K562 (cell line): ENCODE results near the gene NDUFS3. TPM values are rescaled to one million over a fixed set of nuclear protein-coding genes. Genes with fewer than 3 reads are reported as not detected.

Experiments
- AFF1 ChIP-seq, 2 experiments: fragments of 450-650 bp; IDR thresholded peaks; 2 replicates each; pipeline ENCODE4 v1.6.1; 2018; ENCODE audit warnings: mild to moderate bottlenecking in 2 of 2, low read depth in 1 of 2; ENCODE audit not compliant: partially characterized antibody in 2 of 2
- ARID1B ChIP-seq: fragments of 450-650 bp; IDR thresholded peaks from 2 replicates; pipeline ENCODE4 v1.6.1; 2016; ENCODE audit warnings: antibody characterized with exemption, mild to moderate bottlenecking, inconsistent platforms
- CBFA2T3 ChIP-seq: fragments of 450-650 bp; IDR thresholded peaks from 2 replicates; pipeline ENCODE4 v1.6.1; 2017
- CREM ChIP-seq: IDR thresholded peaks from 2 replicates; pipeline ENCODE4 v1.6.1; 2014; ENCODE audit warnings: antibody characterized with exemption, low read depth
- GTF3C2 ChIP-seq: IDR thresholded peaks from 3 replicates; pipeline ENCODE4 v1.6.1; 2011; ENCODE audit warnings: borderline replicate concordance, mild to moderate bottlenecking, moderate library complexity; ENCODE audit not compliant: insufficient read length; ENCODE audit errors: extremely low read depth
- HCFC1 ChIP-seq: IDR thresholded peaks from 2 replicates; pipeline ENCODE4 v1.6.1; 2012; ENCODE audit warnings: low read depth, low read length, improper control_type of control experiment
- HIVEP1 ChIP-seq: fragments of 250-450 bp; sonication (Bioruptor Pico); IDR thresholded peaks from 2 replicates; pipeline ENCODE4 v1.4.0; 2020; ENCODE audit warnings: mild to moderate bottlenecking
- KDM1A ChIP-seq, 2 experiments: fragments of 450-650 bp; IDR thresholded peaks; 2 replicates each; pipeline ENCODE4 v1.6.1; 2016; ENCODE audit warnings: mild to moderate bottlenecking in 2 of 2
- MAFG ChIP-seq: fragments of 450-650 bp; conservative IDR thresholded peaks from 2 replicates; pipeline ENCODE4 v1.6.1; 2016; ENCODE audit warnings: missing genetic modification characterization, missing compliant biosample characterization
- PBX2 ChIP-seq, 2 experiments: IDR thresholded peaks in 1 of 2; conservative IDR thresholded peaks in 1 of 2; 2 replicates each; pipeline ENCODE4 v1.6.1; 2016; ENCODE audit warnings: low read depth in 2 of 2, mild to moderate bottlenecking in 1 of 2, missing compliant biosample characterization in 1 of 2, missing genetic modification characterization in 1 of 2, moderate library complexity in 1 of 2
- POLR2B ChIP-seq: fragments of 450-650 bp; IDR thresholded peaks from 2 replicates; pipeline ENCODE4 v1.6.1; 2018; ENCODE audit warnings: low read depth; ENCODE audit not compliant: partially characterized antibody
- PYGO2 ChIP-seq: fragments of 450-650 bp; IDR thresholded peaks from 2 replicates; pipeline ENCODE4 v1.6.1; 2016; ENCODE audit warnings: mild to moderate bottlenecking, missing genetic modification characterization, moderate library complexity, missing compliant biosample characterization
- RCOR1 ChIP-seq, 2 experiments: IDR thresholded peaks; 2 replicates each; pipeline ENCODE4 v1.6.1; 2012; ENCODE audit warnings: low read depth in 2 of 2, low read length in 2 of 2, borderline replicate concordance in 1 of 2, improper control_type of control experiment in 1 of 2
- SIN3B ChIP-seq: fragments of 450-650 bp; IDR thresholded peaks from 2 replicates; pipeline ENCODE4 v1.6.1; 2017; ENCODE audit warnings: low read depth, mild to moderate bottlenecking, moderate library complexity
- ZBTB7A ChIP-seq: IDR thresholded peaks from 2 replicates; pipeline ENCODE4 v1.6.1; 2011; ENCODE audit warnings: low read depth, mild to moderate bottlenecking, low read length, moderate library complexity, borderline replicate concordance; ENCODE audit not compliant: control insufficient read depth
- ZNF431 ChIP-seq: sonication (generic); formaldehyde crosslinking; IDR thresholded peaks from 2 replicates; pipeline ENCODE4 v1.8.0; 2022; ENCODE audit warnings: mild to moderate bottlenecking, missing genetic modification reagents
- ZNF445 ChIP-seq: fragments of 250-450 bp; sonication (Bioruptor Pico); IDR thresholded peaks from 2 replicates; pipeline ENCODE4 v1.4.0; 2020; ENCODE audit warnings: low read depth, mild to moderate bottlenecking, moderate library complexity
- ZNF589 ChIP-seq: fragments of 200-800 bp; sonication (Bioruptor generic); IDR thresholded peaks from 2 replicates; pipeline ENCODE4 v1.6.1; 2016; ENCODE audit warnings: low read depth, missing genetic modification characterization, missing compliant biosample characterization
- ZNF764 ChIP-seq: fragments of 250-450 bp; sonication (Bioruptor Pico); IDR thresholded peaks from 2 replicates; pipeline ENCODE4 v1.4.0; 2020; ENCODE audit warnings: low read depth, mild to moderate bottlenecking, moderate library complexity
- ZSCAN32 ChIP-seq: fragments of 450-650 bp; formaldehyde crosslinking; IDR thresholded peaks from 2 replicates; pipeline ENCODE4 v1.4.0; 2020; ENCODE audit warnings: mild to moderate bottlenecking, moderate library complexity
- polyA plus RNA-seq, 8 experiments: library from polyadenylated mRNA; depleted of rRNA in 4 of 8; stranded (reverse) in 5 of 8; unstranded in 3 of 8; fragments of >200 nt; fragmentation: Nextera tagmentation in 2 of 8; fragmentation: Illumina TruSeq in 1 of 8; extraction: Ambion mirVana in 2 of 8; extraction: Trizol in 1 of 8; gene quantifications; 2 replicates each; pipeline versions ENCODE4 v1.2.1 to v1.2.3, GENCODE V29; 2011 to 2014; ENCODE audit warnings: inconsistent platforms in 1 of 8, missing spikeins in 1 of 8
- total RNA-seq, 7 experiments: library from RNA; depleted of rRNA in 6 of 7; stranded (reverse); fragments of >200 nt in 6 of 7; fragmentation: Illumina TruSeq in 2 of 7; extraction: Trizol in 2 of 7; gene quantifications; 2 replicates each; pipeline versions ENCODE4 v1.2.1 to v1.2.3, GENCODE V29; 2011 to 2021; ENCODE audit warnings: low replicate concordance in 1 of 7

The NDUFS3 gene
- total and polyA plus RNA-seq, 9 of the 15 experiments (the other 6 are each of a cell fraction or from before 2014, with no cell fraction given): 38.7 to 341 (median 194) TPM

GRCh38 chr11:47605921-47606320, 27.0 kb downstream of the NDUFS3 start (continued):
- TF ChIP-seq MAFG (tag) (no peak), RCOR1 (IDR thresholded peaks at IDR 0.05; ENCODE audit: borderline replicate concordance in 1 of 2, low read depth in 2 of 2, low read length in 2 of 2) (peak in 1 of 2 experiments; percentile 72; a peak in 2 of 4 replicates), ZNF764 (CRISPR knock-in tag) (no peak), PBX2 (CRISPR knock-in tag; IDR thresholded peaks at IDR 0.05; ENCODE audit: low read depth) (peak; percentile 18; the same call in 1 of the 2 replicates), PBX2 (tag; conservative IDR thresholded peaks at IDR 0.05; ENCODE audit: low read depth) (peak; percentile 95), ZNF589 (CRISPR knock-in tag) (no peak), ARID1B (peak; percentile 58), CBFA2T3 (peak; percentile 14; the same call in 1 of the 2 replicates), KDM1A (IDR thresholded peaks at IDR 0.05) (no peak), HCFC1 (no peak), PYGO2 (tag) (no peak), CREM (0 out of 2 replicates have a peak, but pooled peaks have one; percentile 19), HIVEP1 (no peak), ZNF445 (no peak), GTF3C2 (no peak), ZBTB7A (no peak), SIN3B (no peak), POLR2B (no peak), AFF1 (IDR thresholded peaks at IDR 0.05; ENCODE audit: low read depth in 1 of 2, partially characterized antibody in 2 of 2) (no peak), ZNF431 (no peak), ZSCAN32 (CRISPR knock-in tag) (no peak)
